HFF-Myc (cell line): ENCODE measurements around the gene FNDC3B.

Source experiments
- DNase-seq: peaks from one replicate; pipeline ENCODE4 v3.0.0-alpha.2; 2011; ENCODE audit warnings: low read depth; ENCODE audit errors: extremely low read depth
- H3K4me3 ChIP-seq: replicated peaks from 2 replicates; pipeline ENCODE4 v1.5.1; 2011; ENCODE audit warnings: low read depth, mild to moderate bottlenecking, control low read depth, low read length
- CTCF ChIP-seq: IDR thresholded peaks from 2 replicates; pipeline ENCODE4 v1.5.1; 2012; ENCODE audit warnings: mild to moderate bottlenecking, low read depth, low read length, control low read depth; ENCODE audit errors: missing control alignments

Gene FNDC3B

GRCh38 chr3:172379372-172379771 lies 340.0 kb downstream of the FNDC3B start:
- no peak overlapping the region for H3K4me3 ChIP-seq
- DNase-seq, result no peak
- TF ChIP-seq CTCF, result no peak

GRCh38 chr3:172380632-172381031 lies 341.3 kb downstream of the FNDC3B start:
- no peak for DNase-seq
- TF ChIP-seq CTCF, result no peak
- no peak overlapping the region for H3K4me3 ChIP-seq

GRCh38 chr3:172383306-172383796 lies 344.0 kb downstream of the FNDC3B start:
- H3K4me3 ChIP-seq, result no peak overlapping the region
- TF ChIP-seq CTCF, result no peak
- DNase-seq, result no peak

- no peak for TF ChIP-seq CTCF
- DNase-seq, result no peak
These were observed 345.5 kb downstream of the FNDC3B start for GRCh38 chr3:172384836-172385235.

GRCh38 chr3:172387728-172388127 lies 348.4 kb downstream of the FNDC3B start:
- H3K4me3 ChIP-seq, result no peak overlapping the region
- DNase-seq, result no peak
- TF ChIP-seq CTCF, result no peak

More at GRCh38 chr3:172384836-172385235, 345.5 kb downstream of the FNDC3B start:
- no peak overlapping the region for H3K4me3 ChIP-seq

GRCh38 chr3:172388412-172389078 lies 349.2 kb downstream of the FNDC3B start:
- no peak for TF ChIP-seq CTCF
- DNase-seq, result no peak
- H3K4me3 ChIP-seq, result no peak overlapping the region

- TF ChIP-seq CTCF, result no peak
- no peak for DNase-seq
- no peak overlapping the region for H3K4me3 ChIP-seq
These were observed 351.4 kb downstream of the FNDC3B start for GRCh38 chr3:172390792-172391191.
